H9 (cell line): ENCODE results near the gene HMCES. TPM values are rescaled to one million over a fixed set of nuclear protein-coding genes. Genes with fewer than 3 reads are reported as not detected.

ENCODE experiments used
- DNase-seq: peaks from one replicate; pipeline ENCODE4 v3.0.0-alpha.2; 2017
- H2AFZ ChIP-seq: one replicate; pipeline ENCODE4 v1.6.1; 2013; ENCODE audit warnings: mild to moderate bottlenecking, low read length, control low read depth, moderate library complexity
- H2AK5ac ChIP-seq: 2 replicates; pipeline ENCODE4 v1.6.1; 2013; ENCODE audit warnings: low read length, control low read depth, mixed read lengths; ENCODE audit not compliant: insufficient read length
- H2BK120ac ChIP-seq: one replicate; pipeline ENCODE4 v1.6.1; 2013; ENCODE audit warnings: low read depth, mild to moderate bottlenecking, low read length, control low read depth, inconsistent platforms; ENCODE audit not compliant: poor library complexity, severe bottlenecking
- H2BK12ac ChIP-seq: 2 replicates; pipeline ENCODE4 v1.6.1; 2013; ENCODE audit warnings: low read length, control low read depth, mixed read lengths, low read depth; ENCODE audit not compliant: insufficient read length
- H2BK15ac ChIP-seq: 2 replicates; pipeline ENCODE4 v1.6.1; 2013; ENCODE audit warnings: low read depth, low read length, control low read depth
- H2BK20ac ChIP-seq: one replicate; pipeline ENCODE4 v1.6.1; 2013; ENCODE audit warnings: low read depth, mild to moderate bottlenecking, low read length, control low read depth, inconsistent platforms; ENCODE audit not compliant: poor library complexity, severe bottlenecking
- H2BK5ac ChIP-seq: 2 replicates; pipeline ENCODE4 v1.6.1; 2013; ENCODE audit warnings: low read length, control low read depth, mixed read lengths; ENCODE audit not compliant: insufficient read length
- H3K14ac ChIP-seq: 2 replicates; pipeline ENCODE4 v1.6.1; 2013; ENCODE audit warnings: low read length, control low read depth; ENCODE audit not compliant: insufficient read depth
- H3K18ac ChIP-seq: 2 replicates; pipeline ENCODE4 v1.6.1; 2013; ENCODE audit warnings: low read depth, mild to moderate bottlenecking, mixed read lengths, low read length, control low read depth; ENCODE audit not compliant: insufficient read length
- H3K23ac ChIP-seq: 2 replicates; pipeline ENCODE4 v1.6.1; 2013; ENCODE audit warnings: low read length, control low read depth, mixed read lengths, low read depth; ENCODE audit not compliant: insufficient read length
- H3K23me2 ChIP-seq: 2 replicates; pipeline ENCODE4 v1.6.1; 2013; ENCODE audit warnings: low read depth, mild to moderate bottlenecking, mixed read lengths, low read length, control low read depth; ENCODE audit not compliant: insufficient read length, poor library complexity, severe bottlenecking
- H3K27ac ChIP-seq: 2 replicates; pipeline ENCODE4 v1.5.1; 2013; ENCODE audit warnings: low read length, control low read depth, mixed read lengths, low read depth; ENCODE audit not compliant: insufficient read length
- H3K27me3 ChIP-seq: 2 replicates; pipeline ENCODE4 v1.6.1; 2013; ENCODE audit warnings: low read length, control low read depth, inconsistent platforms; ENCODE audit not compliant: insufficient read depth
- H3K4ac ChIP-seq: 2 replicates; pipeline ENCODE4 v1.6.1; 2013; ENCODE audit warnings: low read depth, mild to moderate bottlenecking, control low read depth, inconsistent platforms, low read length, moderate library complexity
- H3K4me1 ChIP-seq: 2 replicates; pipeline ENCODE4 v1.6.1; 2013; ENCODE audit warnings: low read length, control low read depth, inconsistent platforms; ENCODE audit not compliant: insufficient read depth
- H3K4me2 ChIP-seq: 2 replicates; pipeline ENCODE4 v1.6.1; 2013; ENCODE audit warnings: low read length, control low read depth, mixed read lengths; ENCODE audit not compliant: insufficient read length, insufficient read depth
- H3K56ac ChIP-seq: 2 replicates; pipeline ENCODE4 v1.6.1; 2013; ENCODE audit warnings: low read depth, mild to moderate bottlenecking, mixed read lengths, low read length, control low read depth; ENCODE audit not compliant: insufficient read length
- H3K79me1 ChIP-seq: 2 replicates; pipeline ENCODE4 v1.6.1; 2013; ENCODE audit warnings: low read depth, mild to moderate bottlenecking, moderate library complexity, low read length, control low read depth, inconsistent platforms; ENCODE audit not compliant: insufficient read depth, poor library complexity, severe bottlenecking
- H3K79me2 ChIP-seq: 2 replicates; pipeline ENCODE4 v1.6.1; 2013; ENCODE audit warnings: low read length, control low read depth, inconsistent platforms; ENCODE audit not compliant: insufficient read depth
- H3K9ac ChIP-seq: 2 replicates; pipeline ENCODE4 v1.6.1; 2013; ENCODE audit warnings: low read length, control low read depth, mixed read lengths; ENCODE audit not compliant: insufficient read length; ENCODE audit errors: extremely low read depth
- H3K9me3 ChIP-seq: one replicate; pipeline ENCODE4 v1.6.1; 2013; ENCODE audit warnings: low read depth, low read length, inconsistent platforms; ENCODE audit not compliant: control insufficient read depth
- H3T11ph ChIP-seq: one replicate; pipeline ENCODE4 v1.6.1; 2013; ENCODE audit warnings: mild to moderate bottlenecking, low read length, control low read depth, inconsistent platforms
- H4K20me1 ChIP-seq: one replicate; pipeline ENCODE4 v1.6.1; 2013; ENCODE audit not compliant: control insufficient read depth, insufficient read length, insufficient read depth
- H4K5ac ChIP-seq: 2 replicates; pipeline ENCODE4 v1.6.1; 2013; ENCODE audit warnings: low read depth, mild to moderate bottlenecking, mixed read lengths, low read length, control low read depth; ENCODE audit not compliant: insufficient read length
- H4K8ac ChIP-seq: replicated peaks from 2 replicates; pipeline ENCODE4 v1.6.1; 2013; ENCODE audit warnings: low read length, control low read depth, mixed read lengths, low read depth; ENCODE audit not compliant: insufficient read length
- H4K91ac ChIP-seq: 2 replicates; pipeline ENCODE4 v1.6.1; 2013; ENCODE audit warnings: low read depth, mild to moderate bottlenecking, moderate library complexity, mixed read lengths, low read length, control low read depth; ENCODE audit not compliant: insufficient read length
- H3K27ac Mint-ChIP-seq, 3 experiments: 2 replicates in 2 of 3; 3 replicates in 1 of 3; pipeline ENCODE4 v1.8.0; 2020 to 2021; ENCODE audit warnings: mixed read lengths in 3 of 3, mild to moderate bottlenecking in 1 of 3, moderate library complexity in 1 of 3
- H3K27me3 Mint-ChIP-seq: 2 replicates; pipeline ENCODE4 v1.8.0; 2021; ENCODE audit warnings: low read depth, mild to moderate bottlenecking, moderate library complexity, mixed read lengths
- H3K36me3 Mint-ChIP-seq, 3 experiments: 2 replicates in 2 of 3; 3 replicates in 1 of 3; pipeline ENCODE4 v1.8.0; 2020 to 2021; ENCODE audit warnings: low read depth in 3 of 3, mixed read lengths in 3 of 3; ENCODE audit not compliant: insufficient read depth in 1 of 3
- H3K4me1 Mint-ChIP-seq, 2 experiments: 2 replicates each; pipeline ENCODE4 v1.8.0; 2020; ENCODE audit warnings: mixed read lengths in 2 of 2
- H3K4me3 Mint-ChIP-seq, 2 experiments: 2 replicates in 1 of 2; 3 replicates in 1 of 2; pipeline ENCODE4 v1.8.0; 2020 to 2021; ENCODE audit warnings: mild to moderate bottlenecking in 2 of 2, mixed read lengths in 2 of 2, moderate library complexity in 1 of 2
- H3K9me3 Mint-ChIP-seq, 2 experiments: 2 replicates in 1 of 2; 3 replicates in 1 of 2; pipeline ENCODE4 v1.8.0; 2020; ENCODE audit warnings: mild to moderate bottlenecking in 2 of 2, mixed read lengths in 2 of 2, moderate library complexity in 1 of 2
- WGBS: extraction: QIAGEN DNeasy Blood & Tissue Kit; methylation state at CpG from one replicate; pipeline ENCODE4 v1.1.7; 2013; ENCODE audit warnings: missing lambda C conversion rate, low lambda C conversion rate, mixed read lengths; ENCODE audit not compliant: insufficient read length; ENCODE audit errors: extremely low coverage; 5-methylcytosine and 5-hydroxymethylcytosine counted together
- total RNA-seq: library from RNA; stranded (reverse); gene quantifications from 2 replicates; pipeline ENCODE4 v1.2.1, GENCODE V29; 2021
- TF ChIP-seq, protein P1 (sequence below): fragments of 200-600 bp; sonication (generic); conservative IDR thresholded peaks from 3 replicates; pipeline ENCODE4 v1.8.0; 2021; ENCODE audit warnings: antibody characterized with exemption, mild to moderate bottlenecking

HMCES gene
- total RNA-seq, 1 experiment from 2014 or later = 52.4 TPM

GRCh38 chr3:129230311-129231019 is 48.2 kb upstream of the HMCES start:
- Histone ChIP-seq H3K23ac (no peak overlapping the region), H3T11ph (no peak overlapping the region), H3K4me1 (peaks cover 4% of the 10 kb centered on the region; the same call in 1 of the 2 replicates), H3K79me1 (no peaks in the 10 kb centered on the region), H3K14ac (no peak overlapping the region), H2BK12ac (no peak overlapping the region), H2AK5ac (no peak overlapping the region), H4K91ac (no peak overlapping the region), H3K9ac (no peak overlapping the region), H2BK20ac (no peak overlapping the region), H3K27ac (no peak overlapping the region), H3K18ac (no peak overlapping the region), H3K79me2 (no peaks in the 10 kb centered on the region), H2BK5ac (no peak overlapping the region), H2BK120ac (no peak overlapping the region), H3K4me2 (no peak overlapping the region), H4K5ac (no peak overlapping the region), H3K9me3 (no peaks in the 10 kb centered on the region), H2AFZ (no peak overlapping the region), H3K56ac (no peak overlapping the region), H4K8ac (no peak overlapping the region), H4K20me1 (no peaks in the 10 kb centered on the region), H2BK15ac (no peak overlapping the region), H3K27me3 (no peaks in the 10 kb centered on the region), H3K23me2 (no peaks in the 10 kb centered on the region), H3K4ac (no peak overlapping the region)
- H3K4me1 Mint-ChIP-seq = peaks cover 20% of the 10 kb centered on the region in 2 experiments
- no peaks in the 10 kb centered on the region for H3K27me3 Mint-ChIP-seq
- no peaks in the 10 kb centered on the region for H3K9me3 Mint-ChIP-seq
- no peak overlapping the region for H3K4me3 Mint-ChIP-seq
- TF ChIP-seq, protein P1, sequence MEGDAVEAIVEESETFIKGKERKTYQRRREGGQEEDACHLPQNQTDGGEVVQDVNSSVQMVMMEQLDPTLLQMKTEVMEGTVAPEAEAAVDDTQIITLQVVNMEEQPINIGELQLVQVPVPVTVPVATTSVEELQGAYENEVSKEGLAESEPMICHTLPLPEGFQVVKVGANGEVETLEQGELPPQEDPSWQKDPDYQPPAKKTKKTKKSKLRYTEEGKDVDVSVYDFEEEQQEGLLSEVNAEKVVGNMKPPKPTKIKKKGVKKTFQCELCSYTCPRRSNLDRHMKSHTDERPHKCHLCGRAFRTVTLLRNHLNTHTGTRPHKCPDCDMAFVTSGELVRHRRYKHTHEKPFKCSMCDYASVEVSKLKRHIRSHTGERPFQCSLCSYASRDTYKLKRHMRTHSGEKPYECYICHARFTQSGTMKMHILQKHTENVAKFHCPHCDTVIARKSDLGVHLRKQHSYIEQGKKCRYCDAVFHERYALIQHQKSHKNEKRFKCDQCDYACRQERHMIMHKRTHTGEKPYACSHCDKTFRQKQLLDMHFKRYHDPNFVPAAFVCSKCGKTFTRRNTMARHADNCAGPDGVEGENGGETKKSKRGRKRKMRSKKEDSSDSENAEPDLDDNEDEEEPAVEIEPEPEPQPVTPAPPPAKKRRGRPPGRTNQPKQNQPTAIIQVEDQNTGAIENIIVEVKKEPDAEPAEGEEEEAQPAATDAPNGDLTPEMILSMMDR = no peak
- WGBS = no CpG with 5 or more reads among the region's 7 CpGs
- H3K27ac Mint-ChIP-seq = peak overlapping the region in 1 of 3 experiments; percentile 85; a peak in 2 of 7 replicates
- H3K36me3 Mint-ChIP-seq = no peaks in the 10 kb centered on the region
- no peak for DNase-seq
